ENCODE measurements around the gene REST. TPM values are rescaled to one million over a fixed set of nuclear protein-coding genes. Genes with fewer than 3 reads are reported as not detected.

REST gene
- total and polyA plus RNA-seq, 2 of the 8 experiments (the other 6 are each of a cell fraction or from before 2014, with no cell fraction given), result 10.2 to 66.3 TPM

GRCh38 chr4:56910172-56910967 is 2.7 kb downstream of the REST start (continued):
- TF ChIP-seq MAFK (IDR thresholded peaks at IDR 0.05; ENCODE audit: low read depth, low read length), result no peak
- TF ChIP-seq HDAC2 (IDR thresholded peaks at IDR 0.05; ENCODE audit: borderline replicate concordance in 1 of 2, low read depth in 2 of 2, low read length in 2 of 2), result no peak

Data from H1 (cell line).